ENCODE measurements around the gene GPHN.

DNA sequence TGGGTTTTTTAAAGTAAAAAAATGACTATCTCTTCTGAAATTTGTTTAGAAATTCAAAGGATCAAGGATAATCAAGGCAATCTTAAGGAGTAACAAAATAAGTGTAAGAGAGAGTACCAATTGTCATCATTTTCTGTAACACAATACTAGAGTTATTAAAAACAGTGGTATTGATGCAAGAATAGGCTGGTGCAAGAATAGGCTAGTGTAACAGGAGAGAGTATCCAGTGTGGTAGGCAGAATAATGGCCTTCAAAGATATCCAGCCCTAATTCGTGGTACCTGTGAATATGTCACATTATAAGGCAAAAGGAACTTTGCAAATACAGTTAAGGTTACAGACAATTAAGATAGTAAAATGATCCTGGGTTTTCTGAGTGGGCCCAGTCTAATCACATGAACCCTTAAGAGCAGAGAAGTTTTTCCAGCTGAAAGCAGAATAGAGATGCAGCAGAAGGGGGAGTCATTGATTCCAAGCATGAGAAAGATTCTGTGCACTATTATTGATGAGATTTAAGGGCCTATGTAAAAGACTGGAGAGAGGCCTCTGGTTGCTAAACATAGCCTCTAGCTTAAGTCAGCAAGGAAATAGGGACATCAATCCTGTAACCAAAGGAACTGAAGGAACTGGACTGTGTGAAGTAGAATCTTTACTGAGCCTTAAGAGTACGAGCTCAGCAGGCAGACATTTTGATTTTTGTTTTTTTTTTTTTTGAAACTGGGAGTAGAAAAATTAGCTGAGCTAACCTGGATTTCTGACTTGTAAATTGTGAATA is 134.1 kb downstream of the GPHN start:
- TF ChIP-seq POLR2A (IDR thresholded peaks at IDR 0.05; ENCODE audit: low read depth, low read length) (no peak), MYC (IDR thresholded peaks at IDR 0.05; ENCODE audit: low read depth, low read length) (no peak), EZH2 (IDR thresholded peaks at IDR 0.05; ENCODE audit: borderline replicate concordance, low read depth, low read length, severe bottlenecking) (no peak), POLR2AphosphoS5 (IDR thresholded peaks at IDR 0.05; ENCODE audit: insufficient read depth, low read depth, low read length) (no peak)
- TF ChIP-seq, protein P1, sequence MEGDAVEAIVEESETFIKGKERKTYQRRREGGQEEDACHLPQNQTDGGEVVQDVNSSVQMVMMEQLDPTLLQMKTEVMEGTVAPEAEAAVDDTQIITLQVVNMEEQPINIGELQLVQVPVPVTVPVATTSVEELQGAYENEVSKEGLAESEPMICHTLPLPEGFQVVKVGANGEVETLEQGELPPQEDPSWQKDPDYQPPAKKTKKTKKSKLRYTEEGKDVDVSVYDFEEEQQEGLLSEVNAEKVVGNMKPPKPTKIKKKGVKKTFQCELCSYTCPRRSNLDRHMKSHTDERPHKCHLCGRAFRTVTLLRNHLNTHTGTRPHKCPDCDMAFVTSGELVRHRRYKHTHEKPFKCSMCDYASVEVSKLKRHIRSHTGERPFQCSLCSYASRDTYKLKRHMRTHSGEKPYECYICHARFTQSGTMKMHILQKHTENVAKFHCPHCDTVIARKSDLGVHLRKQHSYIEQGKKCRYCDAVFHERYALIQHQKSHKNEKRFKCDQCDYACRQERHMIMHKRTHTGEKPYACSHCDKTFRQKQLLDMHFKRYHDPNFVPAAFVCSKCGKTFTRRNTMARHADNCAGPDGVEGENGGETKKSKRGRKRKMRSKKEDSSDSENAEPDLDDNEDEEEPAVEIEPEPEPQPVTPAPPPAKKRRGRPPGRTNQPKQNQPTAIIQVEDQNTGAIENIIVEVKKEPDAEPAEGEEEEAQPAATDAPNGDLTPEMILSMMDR (IDR thresholded peaks at IDR 0.05; ENCODE audit: extremely low read depth in 1 of 2, insufficient read depth in 1 of 2, low read depth in 1 of 2, low read length in 2 of 2) = no peak
